Omental fat pad (tissue), 4 donors: Measurements from ENCODE around the gene CARD11. TPM values are rescaled to one million over a fixed set of nuclear protein-coding genes. Genes with fewer than 3 reads are reported as not detected.

ENCODE experiments used
- ATAC-seq: fragments of 150-250 bp; one replicate; pipeline ENCODE4 v1.9.1; 2016; ENCODE audit warnings: mild to moderate bottlenecking, moderate library complexity; ENCODE audit not compliant: low FRiP score
- DNase-seq: peaks from one replicate; pipeline ENCODE4 v3.0.0-alpha.2; 2019; ENCODE audit warnings: low spot score
- CTCF ChIP-seq, 3 donors: fragments of 450-650 bp; IDR thresholded peaks; one replicate each; pipeline ENCODE4 v1.5.1; 2016 to 2017; ENCODE audit warnings: antibody characterized with exemption in 3 of 3, mild to moderate bottlenecking in 3 of 3, moderate library complexity in 2 of 3
- total RNA-seq, 4 donors: library from RNA; depleted of rRNA; stranded (reverse); fragments of >200 nt; gene quantifications; one replicate each; pipeline ENCODE4 v1.1.0, GENCODE V29; 2016

The CARD11 gene
- total RNA-seq, 4 donors from 2014 or later, result 0.75 to 1.4 (median 1.0) TPM

DNA sequence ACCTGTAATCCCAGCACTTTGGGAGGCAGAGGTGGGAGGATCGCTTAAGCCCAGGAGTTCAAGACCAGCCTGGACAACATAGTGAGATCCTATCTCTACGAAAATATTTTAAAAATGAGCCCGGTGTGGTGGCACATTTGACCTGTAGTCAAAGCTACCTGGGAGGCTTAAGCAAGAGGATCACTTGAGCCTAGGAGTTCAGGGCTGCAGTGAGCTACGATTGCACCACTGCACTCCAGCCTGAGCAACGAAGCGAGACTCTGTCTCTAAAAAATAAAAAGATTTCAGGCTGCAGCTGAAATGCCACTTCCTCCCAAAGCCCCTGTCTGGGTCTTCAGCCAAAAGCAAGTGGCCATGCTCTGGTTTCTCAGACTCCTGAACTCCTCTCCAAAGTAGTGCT lies 38.7 kb upstream of the CARD11 start:
- DNase-seq, result no peak

GRCh38 chr7:3080106-3080505 lies 36.4 kb upstream of the CARD11 start:
- DNase-seq (no peak), ATAC-seq (no peak)
- TF ChIP-seq CTCF (IDR thresholded peaks at IDR 0.05), result no peak

More for the DNA sequence above, 38.7 kb upstream of the CARD11 start:
- no peak for ATAC-seq
- TF ChIP-seq CTCF (IDR thresholded peaks at IDR 0.05), result no peak

GRCh38 chr7:3078514-3078913 lies 34.8 kb upstream of the CARD11 start:
- DNase-seq, result no peak
- no peak for ATAC-seq
- no peak for TF ChIP-seq CTCF (IDR thresholded peaks at IDR 0.05)

GRCh38 chr7:3076700-3077099 lies 33.0 kb upstream of the CARD11 start:
- ATAC-seq (no peak), DNase-seq (no peak)
- TF ChIP-seq CTCF (IDR thresholded peaks at IDR 0.05), result no peak

DNA sequence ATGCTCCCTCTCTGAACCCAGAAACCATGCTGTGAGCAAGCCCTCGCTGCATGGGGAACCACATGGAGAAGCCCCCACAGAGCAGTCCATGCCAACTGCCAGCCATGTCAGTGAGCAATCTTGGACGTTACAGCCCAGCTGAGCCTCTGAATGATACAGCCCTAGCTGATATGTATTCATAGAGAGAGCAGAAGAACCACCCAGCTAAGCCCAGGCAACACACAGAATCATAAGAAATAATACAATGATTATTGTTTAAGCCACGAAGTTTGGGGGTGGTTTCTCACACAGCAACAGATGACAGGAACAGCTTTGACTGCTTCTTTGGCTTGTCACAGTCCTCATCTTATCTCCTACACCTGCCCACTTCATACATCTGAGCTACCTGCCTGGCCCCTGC lies 32.5 kb upstream of the CARD11 start:
- ATAC-seq (no peak), DNase-seq (no peak)
- TF ChIP-seq CTCF (IDR thresholded peaks at IDR 0.05), result no peak

GRCh38 chr7:3075441-3075840 lies 31.8 kb upstream of the CARD11 start:
- TF ChIP-seq CTCF (IDR thresholded peaks at IDR 0.05), result no peak
- ATAC-seq (no peak), DNase-seq (no peak)

- TF ChIP-seq CTCF (IDR thresholded peaks at IDR 0.05), result no peak
- no peak for ATAC-seq
- no peak for DNase-seq
Observed at GRCh38 chr7:3074459-3074821, 30.8 kb upstream of the CARD11 start.
